IPS DF 6.9 (cell line): ENCODE measurements around the gene RNLS.

ENCODE experiments used
- DNase-seq: peaks from one replicate; pipeline ENCODE4 v3.0.0-alpha.2; 2013; ENCODE audit warnings: low read depth, low spot score
- H3K27ac ChIP-seq: one replicate; pipeline ENCODE4 v1.5.1; 2013; ENCODE audit warnings: low read length, control low read depth
- H3K27me3 ChIP-seq: 2 replicates; pipeline ENCODE4 v1.6.1; 2013; ENCODE audit warnings: mild to moderate bottlenecking, low read length; ENCODE audit not compliant: control insufficient read depth, insufficient read depth
- H3K36me3 ChIP-seq: 2 replicates; pipeline ENCODE4 v1.6.1; 2013; ENCODE audit warnings: low read length; ENCODE audit not compliant: control insufficient read depth, insufficient read depth
- H3K4me1 ChIP-seq: 2 replicates; pipeline ENCODE4 v1.6.1; 2013; ENCODE audit warnings: low read length; ENCODE audit not compliant: control insufficient read depth, insufficient read depth
- H3K4me3 ChIP-seq: 2 replicates; pipeline ENCODE4 v1.5.1; 2013; ENCODE audit warnings: mild to moderate bottlenecking, low read length
- H3K9me3 ChIP-seq: 2 replicates; pipeline ENCODE4 v1.6.1; 2013; ENCODE audit warnings: low read length, inconsistent platforms; ENCODE audit not compliant: control insufficient read depth, insufficient read depth
- WGBS: extraction: QIAGEN DNeasy Blood & Tissue Kit; methylation state at CpG from one replicate; pipeline ENCODE4 v1.1.7; 2013; ENCODE audit warnings: mixed read lengths, missing lambda C conversion rate; ENCODE audit not compliant: insufficient read length, insufficient coverage; 5-methylcytosine and 5-hydroxymethylcytosine counted together

RNLS gene

DNA sequence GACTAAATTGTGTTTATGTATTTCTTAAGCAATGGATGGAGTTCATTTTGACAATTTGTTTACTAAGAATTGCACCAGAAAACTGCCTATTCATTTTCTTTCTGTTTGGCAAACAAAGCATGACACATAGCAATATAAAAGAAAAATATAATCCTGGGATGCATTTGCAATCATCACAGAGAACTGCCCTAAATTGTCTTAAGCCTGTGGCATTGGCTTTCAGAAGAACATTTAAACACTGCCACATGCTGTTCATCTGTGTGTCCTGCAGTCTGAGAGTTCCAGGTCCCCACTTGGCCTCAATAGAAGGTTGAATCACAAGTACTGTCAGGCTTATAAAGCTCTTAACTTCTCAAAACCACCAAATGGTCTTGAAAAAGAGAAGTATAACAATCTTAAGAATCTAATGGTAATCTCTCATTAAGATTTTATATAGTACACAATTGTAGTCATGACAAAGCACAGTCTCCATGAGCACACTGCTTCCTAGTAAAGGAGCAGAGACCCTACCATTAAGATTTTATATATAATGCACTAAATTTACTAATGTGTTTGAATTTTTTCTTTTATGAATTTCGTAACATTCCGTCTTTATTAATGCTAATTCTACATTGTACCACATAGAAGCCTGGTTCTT is 29.9 kb downstream of the RNLS start:
- H3K36me3 ChIP-seq, result no peaks in the 10 kb centered on the region
- no CpG with 5 or more reads among the region's 2 CpGs for WGBS
- no peaks in the 10 kb centered on the region for H3K4me1 ChIP-seq
- H3K9me3 ChIP-seq, result no peaks in the 10 kb centered on the region
- no peaks in the 10 kb centered on the region for H3K27me3 ChIP-seq
- H3K4me3 ChIP-seq, result no peak overlapping the region
- DNase-seq, result peak; percentile 7
- no peak overlapping the region for H3K27ac ChIP-seq

DNA sequence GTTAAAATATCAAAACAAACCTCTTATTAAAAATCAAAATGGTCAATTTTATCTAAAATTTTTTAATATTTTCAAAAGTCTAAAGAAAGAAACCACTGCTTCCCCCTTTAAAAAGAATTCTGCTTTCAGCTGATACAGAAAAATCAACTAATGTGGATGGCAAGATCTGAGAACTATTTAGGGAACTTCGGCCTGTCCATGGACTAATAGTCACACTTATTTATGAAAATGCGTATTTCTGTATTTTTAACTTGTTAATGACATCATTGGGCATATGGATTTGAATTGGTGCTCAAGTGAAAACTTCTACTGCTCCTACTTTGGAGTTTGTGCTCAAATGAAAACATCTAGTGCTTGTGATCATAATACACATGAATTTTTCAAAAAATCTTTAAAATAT is 31.9 kb downstream of the RNLS start:
- Histone ChIP-seq H3K4me1 (no peaks in the 10 kb centered on the region), H3K9me3 (no peaks in the 10 kb centered on the region), H3K27ac (no peak overlapping the region), H3K4me3 (no peak overlapping the region), H3K36me3 (no peaks in the 10 kb centered on the region), H3K27me3 (no peaks in the 10 kb centered on the region)
- WGBS, result no CpG with 5 or more reads among the region's 2 CpGs
- DNase-seq, result no peak

DNA sequence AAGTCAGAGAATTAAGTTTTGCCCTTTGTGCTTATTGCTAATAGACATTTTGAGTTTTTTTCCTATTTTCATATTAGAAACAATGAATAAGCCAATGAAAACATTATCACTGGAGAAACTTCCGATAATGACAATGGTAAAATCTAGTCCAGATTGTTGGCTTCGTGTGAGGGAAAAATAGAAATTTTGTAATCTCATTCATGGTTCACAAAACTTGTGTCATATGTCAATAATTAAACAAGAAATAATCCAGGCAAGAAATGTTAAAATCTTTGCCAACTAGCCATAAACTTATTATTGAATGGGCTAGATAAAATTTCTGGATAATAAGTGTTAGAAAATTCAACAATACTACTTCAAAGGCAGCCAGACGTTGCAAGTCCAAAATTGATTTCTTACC is 36.6 kb downstream of the RNLS start:
- Histone ChIP-seq H3K9me3 (no peaks in the 10 kb centered on the region), H3K27me3 (no peaks in the 10 kb centered on the region), H3K27ac (no peak overlapping the region), H3K4me3 (no peak overlapping the region), H3K36me3 (no peaks in the 10 kb centered on the region), H3K4me1 (no peaks in the 10 kb centered on the region)
- DNase-seq, result no peak
- no CpG with 5 or more reads among the region's 3 CpGs for WGBS

- no peak overlapping the region for H3K27ac ChIP-seq
- H3K4me1 ChIP-seq, result no peaks in the 10 kb centered on the region
- H3K27me3 ChIP-seq, result no peaks in the 10 kb centered on the region
- H3K4me3 ChIP-seq, result no peak overlapping the region
- no CpG with 5 or more reads among the region's 4 CpGs for WGBS
- DNase-seq, result no peak
- no peaks in the 10 kb centered on the region for H3K9me3 ChIP-seq
- no peaks in the 10 kb centered on the region for H3K36me3 ChIP-seq
Observed at GRCh38 chr10:88545359-88545758, 37.8 kb downstream of the RNLS start.

GRCh38 chr10:88544140-88544870 is 38.8 kb downstream of the RNLS start:
- H3K4me1 ChIP-seq, result no peaks in the 10 kb centered on the region
- H3K4me3 ChIP-seq, result no peak overlapping the region
- no peak for DNase-seq
- no CpG with 5 or more reads among the region's 2 CpGs for WGBS
- no peaks in the 10 kb centered on the region for H3K36me3 ChIP-seq
- no peak overlapping the region for H3K27ac ChIP-seq
- H3K27me3 ChIP-seq, result no peaks in the 10 kb centered on the region
- no peaks in the 10 kb centered on the region for H3K9me3 ChIP-seq

- no peak for DNase-seq
- Histone ChIP-seq H3K9me3 (no peaks in the 10 kb centered on the region), H3K36me3 (no peaks in the 10 kb centered on the region), H3K27ac (no peak overlapping the region), H3K27me3 (no peaks in the 10 kb centered on the region), H3K4me3 (no peak overlapping the region), H3K4me1 (no peaks in the 10 kb centered on the region)
- no CpG with 5 or more reads among the region's 4 CpGs for WGBS
Observed at GRCh38 chr10:88542522-88542921, 40.6 kb downstream of the RNLS start.

- Histone ChIP-seq H3K4me1 (no peaks in the 10 kb centered on the region), H3K27me3 (no peaks in the 10 kb centered on the region), H3K36me3 (no peaks in the 10 kb centered on the region), H3K9me3 (no peaks in the 10 kb centered on the region), H3K27ac (no peak overlapping the region), H3K4me3 (no peak overlapping the region)
- no peak for DNase-seq
- WGBS, result no CpG with 5 or more reads among the region's 5 CpGs
Observed at GRCh38 chr10:88541116-88541626, 41.9 kb downstream of the RNLS start.

GRCh38 chr10:88540351-88540750 is 42.8 kb downstream of the RNLS start:
- H3K27ac ChIP-seq, result no peak overlapping the region

DNA sequence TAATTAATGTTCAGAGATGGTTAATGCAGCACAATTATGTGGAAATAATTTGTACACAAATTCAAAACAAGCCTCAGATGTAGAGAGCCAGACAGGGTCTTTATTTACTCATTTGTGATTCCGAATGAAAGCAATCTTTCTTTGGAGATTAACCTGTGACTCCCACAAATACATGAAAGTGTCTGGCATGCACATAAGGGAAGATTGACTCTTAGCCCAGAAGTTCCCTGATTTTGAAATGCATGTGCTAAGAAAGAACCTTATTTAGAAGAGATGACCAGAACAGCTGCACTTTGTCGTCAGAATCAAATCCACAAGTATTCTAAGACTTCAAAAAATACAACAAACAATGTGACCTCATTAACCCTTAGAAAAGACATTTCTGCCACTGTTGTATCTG is 45.1 kb downstream of the RNLS start:
- Histone ChIP-seq H3K4me3 (no peak overlapping the region), H3K4me1 (no peaks in the 10 kb centered on the region), H3K27ac (no peak overlapping the region), H3K36me3 (no peaks in the 10 kb centered on the region), H3K9me3 (no peaks in the 10 kb centered on the region), H3K27me3 (no peaks in the 10 kb centered on the region)
- DNase-seq, result no peak
- no CpG with 5 or more reads among the region's 2 CpGs for WGBS

More at GRCh38 chr10:88540351-88540750, 42.8 kb downstream of the RNLS start:
- Histone ChIP-seq H3K4me3 (no peak overlapping the region), H3K27me3 (no peaks in the 10 kb centered on the region), H3K36me3 (no peaks in the 10 kb centered on the region), H3K9me3 (no peaks in the 10 kb centered on the region), H3K4me1 (no peaks in the 10 kb centered on the region)
- no CpG with 5 or more reads among the region's 1 CpG for WGBS
- DNase-seq, result no peak

DNA sequence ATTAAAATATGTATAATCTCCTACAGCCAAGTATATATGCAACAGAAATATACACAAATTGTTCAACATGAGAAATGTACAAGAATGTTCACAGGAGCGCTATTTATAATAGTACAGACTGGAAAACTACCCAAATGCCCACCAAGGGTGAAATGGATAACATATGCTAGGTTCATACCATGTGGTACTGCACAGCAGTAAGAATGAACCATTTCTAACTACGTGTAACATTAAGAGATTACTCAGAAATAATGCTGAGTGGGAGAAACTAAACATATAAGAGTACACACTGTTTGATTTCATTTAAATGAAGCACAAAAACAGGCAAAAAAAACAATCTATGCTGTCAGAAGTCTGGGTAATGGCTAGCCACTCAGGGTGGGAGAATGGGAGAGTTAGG is 45.8 kb downstream of the RNLS start:
- Histone ChIP-seq H3K27ac (no peak overlapping the region), H3K9me3 (no peaks in the 10 kb centered on the region), H3K27me3 (no peaks in the 10 kb centered on the region), H3K4me1 (no peaks in the 10 kb centered on the region), H3K36me3 (no peaks in the 10 kb centered on the region), H3K4me3 (no peak overlapping the region)
- WGBS, result no CpG with 5 or more reads among the region's 2 CpGs
- no peak for DNase-seq

GRCh38 chr10:88536437-88536836 is 46.7 kb downstream of the RNLS start:
- H3K27ac ChIP-seq, result no peak overlapping the region
- H3K4me1 ChIP-seq, result no peaks in the 10 kb centered on the region
- no peak for DNase-seq
- no CpG with 5 or more reads among the region's 4 CpGs for WGBS
- no peaks in the 10 kb centered on the region for H3K36me3 ChIP-seq
- H3K4me3 ChIP-seq, result no peak overlapping the region
- no peaks in the 10 kb centered on the region for H3K27me3 ChIP-seq
- H3K9me3 ChIP-seq, result no peaks in the 10 kb centered on the region
